NCI-H1694 treated with DMSO at 0.1 percent for 48 hours (cell line): ENCODE results near the gene BCO2.

Experiments
- DNase-seq: peaks from one replicate; lab custom pipeline; 2025; lab: John Stamatoyannopoulos, UW

The BCO2 gene

DNA sequence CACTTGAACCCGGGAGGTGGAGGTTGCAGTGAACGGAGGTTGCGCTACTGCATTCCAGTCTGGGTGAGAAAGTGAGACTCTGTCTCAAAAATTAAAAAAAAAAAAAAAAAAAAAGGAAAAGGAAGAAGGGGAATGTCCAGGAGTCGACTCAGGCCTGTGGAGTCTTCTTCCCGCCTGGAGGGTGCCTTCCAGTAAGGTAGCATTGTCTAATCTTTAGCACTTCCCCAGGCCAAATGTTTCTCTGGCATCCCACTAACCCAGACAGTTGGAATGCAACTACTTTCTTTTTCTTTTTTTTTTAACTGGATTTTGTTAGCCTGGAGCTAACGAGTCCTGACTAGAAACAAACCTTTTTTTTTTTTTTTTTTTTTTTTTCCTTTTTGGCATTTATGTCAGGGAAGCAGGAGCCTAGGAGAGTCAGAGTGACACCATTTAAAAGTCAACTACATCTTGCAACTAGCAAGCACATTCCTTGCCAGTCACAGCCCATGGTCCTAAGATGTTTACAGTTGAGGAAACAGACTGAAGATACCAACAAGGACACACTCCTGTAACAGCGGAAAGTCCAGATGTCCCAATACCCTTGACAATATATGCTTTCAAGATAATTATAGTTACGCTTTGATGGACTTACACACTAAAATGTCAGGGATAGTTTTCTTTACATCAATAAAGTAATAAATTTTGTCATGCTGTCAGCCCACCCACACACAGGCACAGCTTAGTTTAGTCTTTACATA, 74.7 kb downstream of the BCO2 start:
- no peak for DNase-seq

DNA sequence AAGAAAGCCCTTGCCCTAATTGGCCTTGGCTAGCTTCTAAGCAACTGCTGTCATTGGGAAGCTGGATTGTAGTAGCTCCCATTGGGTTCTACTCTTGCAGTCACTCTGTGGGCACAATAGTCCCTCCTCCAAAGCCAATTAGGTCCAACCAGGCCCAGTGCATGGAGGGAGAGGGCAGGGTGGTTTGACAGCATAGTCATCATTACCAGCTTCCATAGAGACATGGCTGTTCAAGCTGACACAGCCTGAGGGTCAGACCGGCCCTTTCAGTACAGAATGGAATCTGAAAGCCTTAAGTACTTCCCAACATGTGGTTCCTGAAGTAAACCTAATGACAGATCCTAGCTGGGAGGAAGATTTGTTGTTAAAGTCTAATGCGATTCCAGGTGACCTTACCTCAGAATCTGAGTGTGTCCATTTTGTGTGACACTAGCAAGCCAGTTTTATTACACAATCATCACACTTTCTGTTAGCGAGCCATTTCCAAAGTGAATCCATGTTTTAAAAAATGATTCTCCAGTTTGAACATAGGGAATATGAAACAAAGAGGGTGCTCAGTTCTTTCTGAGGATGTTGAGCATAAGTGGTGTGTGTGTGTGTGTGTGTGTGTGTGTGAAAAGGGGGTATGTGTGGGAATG, 78.4 kb downstream of the BCO2 start:
- no peak for DNase-seq

DNA sequence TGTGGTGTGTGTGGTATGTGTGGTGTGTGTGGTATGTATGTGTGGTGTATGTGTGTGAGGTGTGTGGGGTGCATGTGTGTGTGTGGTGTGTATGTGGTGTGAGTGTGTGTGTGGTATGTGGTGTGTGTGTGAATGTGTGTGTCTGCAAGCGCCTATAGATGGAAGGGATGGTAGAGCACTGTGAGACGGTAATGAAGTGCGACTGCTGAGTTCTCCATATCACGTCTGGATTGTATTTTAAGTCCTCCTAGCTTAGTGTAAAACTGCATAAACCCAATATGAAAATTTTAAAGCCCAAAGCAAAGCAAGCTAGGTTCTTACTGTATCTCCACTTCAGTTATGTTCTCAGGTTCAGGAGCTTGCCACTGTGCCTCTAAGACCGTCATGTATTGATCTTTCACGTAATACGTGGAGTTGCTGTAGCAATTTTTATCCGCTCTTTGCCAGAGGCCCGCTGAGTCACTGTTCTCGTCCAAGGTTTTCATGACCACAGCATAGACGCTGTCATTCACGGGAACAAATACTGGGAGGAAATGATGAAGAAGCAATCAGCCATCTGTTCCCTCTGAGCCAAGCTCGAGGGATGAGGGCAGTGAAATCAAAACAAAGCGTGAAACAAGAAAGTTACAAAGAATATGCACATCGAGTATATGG, 79.9 kb downstream of the BCO2 start:
- DNase-seq = peak; percentile 30

DNA sequence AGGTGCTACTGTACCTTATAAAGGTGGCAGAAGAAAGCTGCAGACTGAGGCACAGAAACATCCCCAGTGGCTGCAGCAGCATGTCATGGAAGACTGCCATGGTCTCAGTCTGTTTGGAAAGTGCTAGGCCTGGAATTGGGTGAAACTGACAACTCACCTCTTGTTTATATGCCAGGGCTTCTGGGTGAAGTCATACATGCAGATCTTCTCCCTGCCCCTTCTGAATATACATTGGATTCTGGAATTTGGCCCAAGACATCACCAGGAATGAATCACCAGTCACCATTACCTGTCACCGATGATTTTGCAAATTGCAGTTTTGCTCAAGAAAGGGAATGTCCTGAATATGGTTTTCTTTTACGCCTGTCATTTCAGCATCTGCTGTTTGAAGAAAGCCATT, 85.2 kb downstream of the BCO2 start, which contains the start of gene PLET1:
PLET1 (minus strand) TSS at position 371 of the 400 bp plus-strand sequence; CDS start at position 100, 271 bp downstream.
- DNase-seq = no peak

DNA sequence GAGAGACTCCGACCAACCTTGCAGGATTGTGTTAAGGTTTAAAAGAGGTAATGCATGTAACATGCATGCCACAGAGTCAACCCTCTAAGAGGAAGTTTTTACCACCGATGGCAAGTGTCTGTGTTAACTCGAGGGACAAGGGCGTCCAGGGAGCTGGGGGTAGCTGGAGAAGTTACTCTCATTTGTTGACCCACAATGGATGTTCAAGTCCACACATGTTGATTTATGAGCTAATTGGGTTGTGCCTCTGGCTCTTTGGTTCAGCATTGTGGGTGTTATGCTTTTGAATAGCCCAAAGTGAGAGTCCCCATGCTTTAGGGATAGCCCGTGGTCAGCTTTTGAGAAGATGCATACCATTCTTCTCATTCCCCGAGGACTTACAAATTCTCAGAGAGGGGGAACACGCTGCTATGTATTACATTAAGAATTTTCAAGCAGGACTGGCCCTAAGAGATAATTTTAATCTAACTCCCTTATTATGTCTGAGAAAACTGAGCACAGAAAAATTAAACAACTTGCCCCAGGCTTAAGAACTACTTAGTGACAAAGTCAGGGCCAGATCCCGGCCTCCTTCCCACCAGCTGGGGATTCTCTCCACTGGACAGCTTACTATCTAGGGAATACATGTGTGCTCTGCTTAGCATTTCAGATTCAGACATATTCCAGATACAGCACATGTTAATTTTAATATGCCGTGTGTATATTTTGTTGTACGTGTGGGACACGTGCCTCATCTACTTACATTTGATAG, 90.5 kb downstream of the BCO2 start:
- DNase-seq = no peak

DNA sequence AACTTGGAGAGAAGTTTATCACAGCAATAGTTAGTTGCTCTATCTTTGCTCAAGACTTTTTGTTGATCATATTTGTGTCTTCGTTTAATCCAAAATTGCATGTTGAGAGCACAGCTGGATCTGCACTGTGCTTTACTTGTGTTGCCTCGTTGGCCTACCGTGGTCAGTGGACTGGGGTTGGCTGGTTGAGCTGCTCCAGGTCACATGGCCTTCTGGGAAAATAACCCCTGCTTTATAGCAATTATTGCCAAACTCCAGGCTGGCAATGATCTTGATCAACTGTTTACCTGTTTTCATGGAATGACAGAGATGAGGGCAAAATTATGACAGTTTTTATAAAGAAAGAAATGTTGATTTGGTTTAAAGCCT, 91.1 kb downstream of the BCO2 start:
- no peak for DNase-seq

DNA sequence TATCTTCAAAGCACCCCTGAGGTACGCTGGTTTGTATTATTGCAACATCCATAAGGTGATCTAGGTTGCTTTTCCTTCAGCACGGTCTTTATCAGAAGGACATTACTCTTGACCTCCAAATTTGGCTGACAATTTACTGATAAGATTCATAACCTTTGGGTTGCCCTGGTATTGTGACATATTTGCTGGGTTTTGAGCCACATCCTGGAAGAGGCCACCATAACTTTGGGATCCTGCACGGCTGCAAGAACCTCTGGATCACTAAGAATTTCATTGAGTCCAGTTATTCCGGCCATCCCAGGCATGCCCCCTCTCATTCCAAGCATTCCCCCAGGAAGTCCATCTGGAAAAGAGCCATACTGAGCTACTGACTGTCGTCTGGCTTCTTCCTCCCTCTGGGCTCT, 91.9 kb downstream of the BCO2 start:
- DNase-seq = no peak

DNA sequence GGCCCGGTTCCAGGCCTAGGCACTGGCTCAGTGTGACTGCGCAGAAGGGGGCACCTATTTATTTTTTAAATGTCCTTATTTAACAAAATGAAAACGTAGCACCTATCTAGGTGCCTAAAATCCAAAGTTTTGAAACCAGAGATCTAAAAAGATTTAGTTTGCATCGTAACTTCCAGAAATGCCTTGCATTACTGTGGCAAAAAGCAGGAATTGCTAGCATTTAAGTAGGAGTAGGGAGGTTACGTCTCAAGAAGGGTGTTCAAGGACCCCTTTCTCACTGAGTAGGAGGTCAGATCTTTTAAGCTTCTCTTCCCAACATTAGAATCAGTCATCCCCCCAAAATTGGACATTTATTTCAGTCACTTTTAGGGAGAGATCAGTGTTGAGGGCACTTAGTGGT, 93.1 kb downstream of the BCO2 start:
- no peak for DNase-seq
